ENCODE measurements around the gene MRE11.

DNA sequence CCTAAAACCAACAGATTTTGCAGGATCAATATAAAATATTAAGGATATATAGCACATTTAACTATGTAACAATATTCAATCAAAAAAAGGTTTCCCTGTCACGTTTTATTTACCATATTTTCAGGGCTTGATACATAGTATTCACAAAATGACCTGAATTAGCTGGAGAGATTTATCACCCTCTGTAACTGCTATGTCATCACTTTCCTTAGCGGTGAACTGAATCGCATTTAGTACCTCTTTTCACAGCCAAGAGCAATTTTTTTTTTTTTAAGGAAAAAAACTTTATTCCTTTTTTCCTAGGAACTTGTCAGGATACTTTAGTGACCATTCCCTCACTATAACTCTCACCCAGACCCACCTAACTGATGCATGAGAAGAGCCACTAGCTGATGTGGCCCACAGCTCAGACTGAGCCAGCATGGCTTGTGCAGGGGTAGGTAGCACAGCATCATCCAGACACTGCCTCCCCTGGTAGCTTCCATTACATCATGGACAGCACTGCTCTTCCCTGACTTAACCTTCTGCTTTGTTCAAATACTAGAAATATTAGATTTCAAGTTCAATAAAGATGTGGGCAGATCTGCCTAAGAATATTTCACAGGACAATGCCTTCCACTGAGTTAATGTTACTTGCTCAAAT is 75.4 kb downstream of the MRE11 start:
- TF ChIP-seq NCOA2 (IDR thresholded peaks at IDR 0.05; ENCODE audit: partially characterized antibody in 2 of 2): no peak
- TF ChIP-seq ZNF766 (CRISPR knock-in tag; conservative IDR thresholded peaks at IDR 0.05): no peak
- TF ChIP-seq NFRKB (IDR thresholded peaks at IDR 0.05; ENCODE audit: low read depth): no peak
- TF ChIP-seq, protein P1, sequence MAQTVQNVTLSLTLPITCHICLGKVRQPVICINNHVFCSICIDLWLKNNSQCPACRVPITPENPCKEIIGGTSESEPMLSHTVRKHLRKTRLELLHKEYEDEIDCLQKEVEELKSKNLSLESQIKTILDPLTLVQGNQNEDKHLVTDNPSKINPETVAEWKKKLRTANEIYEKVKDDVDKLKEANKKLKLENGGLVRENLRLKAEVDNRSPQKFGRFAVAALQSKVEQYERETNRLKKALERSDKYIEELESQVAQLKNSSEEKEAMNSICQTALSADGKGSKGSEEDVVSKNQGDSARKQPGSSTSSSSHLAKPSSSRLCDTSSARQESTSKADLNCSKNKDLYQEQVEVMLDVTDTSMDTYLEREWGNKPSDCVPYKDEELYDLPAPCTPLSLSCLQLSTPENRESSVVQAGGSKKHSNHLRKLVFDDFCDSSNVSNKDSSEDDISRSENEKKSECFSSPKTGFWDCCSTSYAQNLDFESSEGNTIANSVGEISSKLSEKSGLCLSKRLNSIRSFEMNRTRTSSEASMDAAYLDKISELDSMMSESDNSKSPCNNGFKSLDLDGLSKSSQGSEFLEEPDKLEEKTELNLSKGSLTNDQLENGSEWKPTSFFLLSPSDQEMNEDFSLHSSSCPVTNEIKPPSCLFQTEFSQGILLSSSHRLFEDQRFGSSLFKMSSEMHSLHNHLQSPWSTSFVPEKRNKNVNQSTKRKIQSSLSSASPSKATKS (CRISPR knock-in tag; IDR thresholded peaks at IDR 0.05): no peak
- TF ChIP-seq CBFB (CRISPR knock-in tag; IDR thresholded peaks at IDR 0.05): no peak

Data from K562 (cell line).